Adrenal gland (tissue), 5 donors: ENCODE data around the gene NFKB2.

Experiments used
- CTCF ChIP-seq, 6 experiments: fragments of 450-650 bp in 4 of 6; fragments of 200-600 bp in 2 of 6; sonication (generic) in 1 of 6; IDR thresholded peaks; 1 replicate in 5 of 6; 2 replicates in 1 of 6; pipeline versions ENCODE4 v1.5.1 to v1.8.0; 2016 to 2021; ENCODE audit warnings: antibody characterized with exemption in 6 of 6, mild to moderate bottlenecking in 2 of 6, moderate library complexity in 1 of 6
- POLR2A ChIP-seq, 2 donors: fragments of 450-650 bp; IDR thresholded peaks; one replicate each; pipeline ENCODE4 v1.6.1; 2017; ENCODE audit warnings: antibody characterized with exemption in 2 of 2, mild to moderate bottlenecking in 2 of 2, moderate library complexity in 1 of 2
- donor health status: DM: no; HTN: no; CAD: no.

- no peak for TF ChIP-seq CTCF (IDR thresholded peaks at IDR 0.05)
- no peak for TF ChIP-seq POLR2A (IDR thresholded peaks at IDR 0.05)
These were observed 42.9 kb downstream of the NFKB2 start for GRCh38 chr10:102438374-102438773.
